ENCODE measurements around the gene PIGK.

- no peak for TF ChIP-seq EZH2phosphoT487 (IDR thresholded peaks at IDR 0.05; ENCODE audit: insufficient read depth, low read depth)
- TF ChIP-seq EZH2 (IDR thresholded peaks at IDR 0.05; ENCODE audit: insufficient read depth, poor library complexity, severe bottlenecking) = no peak
Measured at GRCh38 chr1:77200806-77201205, 18.4 kb downstream of the PIGK start.

Measured in GM23248 (cell line).